CD4-positive, CD25-positive, alpha-beta regulatory T cell (primary cell): Measurements from ENCODE around the gene FASN. TPM values are rescaled to one million over a fixed set of nuclear protein-coding genes. Genes with fewer than 3 reads are reported as not detected.

Experiments
- polyA plus RNA-seq, 4 donors: library from polyadenylated mRNA; unstranded; fragments of 300-500 nt; fragmentation: Illumina TruSeq; gene quantifications; one replicate each; pipeline ENCODE4 v1.2.3, GENCODE V29; 2021
- total RNA-seq: library from RNA; stranded (reverse); gene quantifications from one replicate; pipeline ENCODE4 v1.2.3, GENCODE V29; 2022

The FASN gene
- total and polyA plus RNA-seq, 5 donors from 2014 or later, result 0.23 to 153 (median 0.79) TPM

Other genes starting within 250 kb of the FASN start
- 231 TPM for gene P4HB, start 237.7 kb downstream of the FASN start, total RNA-seq
- gene P4HB, start 237.7 kb downstream of the FASN start, polyA plus RNA-seq, result 100 to 1,000 TPM; 186 to 216 (median 207) TPM
- 578 TPM for gene ARHGDIA, start 226.9 kb downstream of the FASN start, total RNA-seq
- gene ARHGDIA, start 226.9 kb downstream of the FASN start, polyA plus RNA-seq, result 100 to 1,000 TPM in 2 of 4 donors, 10 to 100 TPM in 2; 91.4 to 141 (median 99.4) TPM
- 90.9 TPM for gene ALYREF, start 206.7 kb downstream of the FASN start, total RNA-seq
- 10 to 100 TPM; 24.8 to 57.6 (median 39.6) TPM for gene ALYREF, start 206.7 kb downstream of the FASN start, polyA plus RNA-seq
- 44.4 TPM for gene ANAPC11, start 206.5 kb downstream of the FASN start, total RNA-seq
- gene ANAPC11, start 206.5 kb downstream of the FASN start, polyA plus RNA-seq, result 100 to 1,000 TPM; 262 to 331 (median 290) TPM
- not detected for gene NPB, start 196.0 kb downstream of the FASN start, total RNA-seq
- gene NPB, start 196.0 kb downstream of the FASN start, polyA plus RNA-seq, result under 1 TPM in 1 of 4 donors, not detected in 3; 0.10 TPM
- gene PCYT2, start 186.8 kb downstream of the FASN start, total RNA-seq, result 28.6 TPM
- 10 to 100 TPM; 25.6 to 30.9 (median 26.8) TPM for gene PCYT2, start 186.8 kb downstream of the FASN start, polyA plus RNA-seq
- 78.1 TPM for gene SIRT7, start 180.1 kb downstream of the FASN start, total RNA-seq
- gene SIRT7, start 180.1 kb downstream of the FASN start, polyA plus RNA-seq, result 10 to 100 TPM; 35.9 to 43.8 (median 41.7) TPM
- gene MAFG, start 170.5 kb downstream of the FASN start, total RNA-seq, result 14.3 TPM
- 1 to 10 TPM; 2.2 to 3.0 (median 2.6) TPM for gene MAFG, start 170.5 kb downstream of the FASN start, polyA plus RNA-seq
- 1.1 TPM for gene PYCR1, start 160.9 kb downstream of the FASN start, total RNA-seq
- 1 to 10 TPM in 2 of 4 donors, under 1 TPM in 2; 0.54 to 2.2 (median 1.1) TPM for gene PYCR1, start 160.9 kb downstream of the FASN start, polyA plus RNA-seq
- gene MYADML2, start 151.0 kb downstream of the FASN start, total RNA-seq, result not detected
- gene MYADML2, start 151.0 kb downstream of the FASN start, polyA plus RNA-seq, result not detected
- not detected for gene NOTUM, start 137.0 kb downstream of the FASN start, total RNA-seq
- gene NOTUM, start 137.0 kb downstream of the FASN start, polyA plus RNA-seq, result under 1 TPM in 2 of 4 donors, not detected in 2; 0.09 to 0.17 TPM
- 41.4 TPM for gene ASPSCR1, start 120.6 kb downstream of the FASN start, total RNA-seq
- gene ASPSCR1, start 120.6 kb downstream of the FASN start, polyA plus RNA-seq, result 10 to 100 TPM; 25.2 to 29.4 (median 28.2) TPM
- 31.4 TPM for gene CENPX, start 75.4 kb downstream of the FASN start, total RNA-seq
- 10 to 100 TPM; 43.8 to 66.4 (median 65.0) TPM for gene CENPX, start 75.4 kb downstream of the FASN start, polyA plus RNA-seq
- gene LRRC45, start 74.9 kb downstream of the FASN start, total RNA-seq, result 16.6 TPM
- 1 to 10 TPM; 3.9 to 7.7 (median 6.0) TPM for gene LRRC45, start 74.9 kb downstream of the FASN start, polyA plus RNA-seq
- 3.6 TPM for gene RAC3, start 66.6 kb downstream of the FASN start, total RNA-seq
- under 1 TPM in 1 of 4 donors, not detected in 3; 0.26 TPM for gene RAC3, start 66.6 kb downstream of the FASN start, polyA plus RNA-seq
- gene DCXR, start 60.5 kb downstream of the FASN start, total RNA-seq, result 96.9 TPM
- 100 to 1,000 TPM; 125 to 150 (median 131) TPM for gene DCXR, start 60.5 kb downstream of the FASN start, polyA plus RNA-seq
- 35.1 TPM for gene RFNG, start 46.4 kb downstream of the FASN start, total RNA-seq
- 1 to 10 TPM; 3.2 to 5.6 (median 4.4) TPM for gene RFNG, start 46.4 kb downstream of the FASN start, polyA plus RNA-seq
- gene GPS1, start 46.3 kb downstream of the FASN start, total RNA-seq, result 87.5 TPM
- 100 to 1,000 TPM; 128 to 170 (median 162) TPM for gene GPS1, start 46.3 kb downstream of the FASN start, polyA plus RNA-seq
- gene DUS1L, start 32.4 kb downstream of the FASN start, total RNA-seq, result 128 TPM
- gene DUS1L, start 32.4 kb downstream of the FASN start, polyA plus RNA-seq, result 10 to 100 TPM; 49.3 to 91.5 (median 62.3) TPM
- gene CCDC57, start 114.6 kb upstream of the FASN start, total RNA-seq, result 76.6 TPM
- gene CCDC57, start 114.6 kb upstream of the FASN start, polyA plus RNA-seq, result 10 to 100 TPM; 27.7 to 38.9 (median 33.7) TPM
- 52.5 TPM for gene SLC16A3, start 130.8 kb upstream of the FASN start, total RNA-seq
- gene SLC16A3, start 130.8 kb upstream of the FASN start, polyA plus RNA-seq, result 1 to 10 TPM; 1.5 to 3.3 (median 2.2) TPM
- 333 TPM for gene CSNK1D, start 175.5 kb upstream of the FASN start, total RNA-seq
- gene CSNK1D, start 175.5 kb upstream of the FASN start, polyA plus RNA-seq, result 10 to 100 TPM; 41.2 to 50.3 (median 48.6) TPM
- gene CD7, start 219.4 kb upstream of the FASN start, total RNA-seq, result 140 TPM
- 10 to 100 TPM; 56.3 to 76.9 (median 68.3) TPM for gene CD7, start 219.4 kb upstream of the FASN start, polyA plus RNA-seq
- gene SECTM1, start 235.5 kb upstream of the FASN start, total RNA-seq, result 0.52 TPM
- gene SECTM1, start 235.5 kb upstream of the FASN start, polyA plus RNA-seq, result under 1 TPM; 0.38 to 0.91 (median 0.51) TPM